ENCODE data around the gene PIGS.

Gene PIGS

DNA sequence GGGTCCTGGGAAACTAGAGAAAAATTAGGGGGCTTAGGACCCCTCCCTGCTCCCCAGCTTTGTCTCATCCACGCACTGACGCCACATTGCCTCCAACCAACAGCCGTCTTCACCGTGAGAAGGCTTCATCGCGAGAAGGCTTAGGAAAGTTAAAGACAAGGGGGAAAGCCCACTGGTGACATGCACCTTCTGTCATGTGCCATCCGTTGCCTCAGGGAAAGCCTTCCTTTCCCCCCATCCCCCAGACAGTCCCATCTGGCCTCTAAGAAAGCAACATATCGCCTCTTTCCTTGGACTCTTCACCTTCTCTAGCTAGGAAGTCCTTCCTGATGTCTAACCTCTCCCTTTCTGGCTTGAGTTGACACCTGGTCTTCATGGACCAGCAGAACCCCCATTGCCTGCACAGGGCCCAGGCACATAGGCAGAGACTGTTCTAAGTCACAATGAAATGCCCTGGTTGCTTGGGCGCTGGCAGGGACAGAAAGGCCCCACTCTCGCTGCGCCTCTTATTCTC is 63.1 kb downstream of the PIGS start:
- no peak overlapping the region for H3K4me3 ChIP-seq (ENCODE audit: low read depth, low read length)
- TF ChIP-seq CTCF (IDR thresholded peaks at IDR 0.05; ENCODE audit: low read depth, low read length, missing control alignments): no peak

GRCh38 chr17:28507567-28508203 is 63.6 kb downstream of the PIGS start:
- no peak for TF ChIP-seq CTCF (IDR thresholded peaks at IDR 0.05; ENCODE audit: low read depth, low read length, missing control alignments)
- no peak overlapping the region for H3K4me3 ChIP-seq (ENCODE audit: low read depth, low read length)
- DNase-seq (ENCODE audit: low read depth): no peak

More for the DNA sequence above, 63.1 kb downstream of the PIGS start:
- DNase-seq (ENCODE audit: low read depth): no peak

GRCh38 chr17:28506763-28507487 is 64.4 kb downstream of the PIGS start:
- no peak for TF ChIP-seq CTCF (IDR thresholded peaks at IDR 0.05; ENCODE audit: low read depth, low read length, missing control alignments)
- no peak for DNase-seq (ENCODE audit: low read depth)
- no peak overlapping the region for H3K4me3 ChIP-seq (ENCODE audit: low read depth, low read length)

GRCh38 chr17:28505986-28506665 is 65.2 kb downstream of the PIGS start, which contains the start of gene FOXN1:
FOXN1 (plus strand) TSS chr17:28506348; CDS start chr17:28523970, 17,622 bp downstream.
- DNase-seq (ENCODE audit: low read depth): no peak
- TF ChIP-seq CTCF (IDR thresholded peaks at IDR 0.05; ENCODE audit: low read depth, low read length, missing control alignments): no peak
- H3K4me3 ChIP-seq (ENCODE audit: low read depth, low read length): no peak within 1 kb of the TSS

- no peak overlapping the region for H3K4me3 ChIP-seq (ENCODE audit: low read depth, low read length)
- DNase-seq (ENCODE audit: low read depth): no peak
- TF ChIP-seq CTCF (IDR thresholded peaks at IDR 0.05; ENCODE audit: low read depth, low read length, missing control alignments): no peak
These were observed 67.9 kb downstream of the PIGS start for GRCh38 chr17:28503420-28503819.
